SK-N-SH treated with all-trans-retinoic acid at 6 μM for 48 hours (cell line): Measurements from ENCODE around the gene OLR1.

Source experiments
- ATAC-seq: fragments of 200-7000 bp; cut with Tn5 transposase; 3 replicates; pipeline ENCODE4 v1.9.1; 2020; ENCODE audit warnings: mild to moderate bottlenecking, moderate library complexity
- ARNTL ChIP-seq: fragments of 450-650 bp; formaldehyde crosslinking; IDR thresholded peaks from 2 replicates; pipeline ENCODE4 v1.5.0; 2020; ENCODE audit warnings: low read depth, mild to moderate bottlenecking, moderate library complexity, borderline replicate concordance
- BACH2 ChIP-seq: fragments of 250-450 bp; sonication (Bioruptor Pico); IDR thresholded peaks from 2 replicates; pipeline ENCODE4 v1.9.0; 2021; ENCODE audit warnings: mild to moderate bottlenecking, borderline replicate concordance
- CREB5 ChIP-seq: fragments of 250-450 bp; sonication (Bioruptor Pico); IDR thresholded peaks from 2 replicates; pipeline ENCODE4 v1.5.1; 2020; ENCODE audit warnings: low read depth, mild to moderate bottlenecking, moderate library complexity
- CSDC2 ChIP-seq: fragments of 250-450 bp; sonication (Bioruptor Pico); IDR thresholded peaks from 2 replicates; pipeline ENCODE4 v1.5.0; 2020; ENCODE audit warnings: mild to moderate bottlenecking, moderate library complexity
- CSRNP3 ChIP-seq: fragments of 250-450 bp; sonication (Bioruptor Pico); IDR thresholded peaks from 2 replicates; pipeline ENCODE4 v1.5.1; 2021; ENCODE audit warnings: mild to moderate bottlenecking, moderate library complexity
- ESRRG ChIP-seq: fragments of 250-450 bp; sonication (Bioruptor Pico); IDR thresholded peaks from 2 replicates; pipeline ENCODE4 v1.6.1; 2021; ENCODE audit warnings: mild to moderate bottlenecking
- GLIS3 ChIP-seq: fragments of 250-450 bp; sonication (Bioruptor Pico); IDR thresholded peaks from 2 replicates; pipeline ENCODE4 v1.5.0; 2020; ENCODE audit warnings: mild to moderate bottlenecking, moderate library complexity
- ISL1 ChIP-seq: fragments of 250-450 bp; sonication (Bioruptor Pico); IDR thresholded peaks from 2 replicates; pipeline ENCODE4 v2.1.2; 2022; ENCODE audit warnings: mild to moderate bottlenecking, moderate library complexity
- OSR1 ChIP-seq: fragments of 250-450 bp; sonication (Bioruptor Pico); IDR thresholded peaks from 2 replicates; pipeline ENCODE4 v1.8.0; 2022; ENCODE audit warnings: moderate library complexity, mild to moderate bottlenecking, inconsistent platforms
- PATZ1 ChIP-seq: fragments of 250-450 bp; sonication (Bioruptor Pico); IDR thresholded peaks from 2 replicates; pipeline ENCODE4 v1.8.0; 2020; ENCODE audit warnings: mild to moderate bottlenecking, moderate library complexity, borderline replicate concordance
- POU6F1 ChIP-seq: fragments of 250-450 bp; sonication (Bioruptor Pico); IDR thresholded peaks from 2 replicates; pipeline ENCODE4 v1.8.0; 2021; ENCODE audit warnings: low read depth, mild to moderate bottlenecking, moderate library complexity, borderline replicate concordance
- PPARA ChIP-seq: fragments of 250-450 bp; sonication (Bioruptor Pico); IDR thresholded peaks from 2 replicates; pipeline ENCODE4 v1.5.0; 2020; ENCODE audit warnings: mild to moderate bottlenecking, borderline replicate concordance
- RARB ChIP-seq: fragments of 250-450 bp; sonication (Bioruptor Pico); IDR thresholded peaks from 2 replicates; pipeline ENCODE4 v1.8.0; 2021; ENCODE audit warnings: mild to moderate bottlenecking, moderate library complexity
- SNAI2 ChIP-seq: fragments of 250-450 bp; sonication (Bioruptor Pico); IDR thresholded peaks from 2 replicates; pipeline ENCODE4 v1.5.0; 2020; ENCODE audit warnings: mild to moderate bottlenecking, moderate library complexity
- TCF4 ChIP-seq: fragments of 250-450 bp; sonication (Bioruptor Pico); IDR thresholded peaks from 2 replicates; pipeline ENCODE4 v1.8.0; 2021; ENCODE audit warnings: mild to moderate bottlenecking, moderate library complexity, borderline replicate concordance
- TOX ChIP-seq: fragments of 250-450 bp; sonication (Bioruptor Pico); IDR thresholded peaks from 2 replicates; pipeline ENCODE4 v1.8.0; 2021; ENCODE audit warnings: mild to moderate bottlenecking, moderate library complexity, borderline replicate concordance
- TSHZ2 ChIP-seq: fragments of 250-450 bp; sonication (Bioruptor Pico); IDR thresholded peaks from 2 replicates; pipeline ENCODE4 v1.5.0; 2020; ENCODE audit warnings: mild to moderate bottlenecking, moderate library complexity
- ZC3H10 ChIP-seq: fragments of 250-450 bp; sonication (Bioruptor Pico); IDR thresholded peaks from 2 replicates; pipeline ENCODE4 v1.5.1; 2021; ENCODE audit warnings: mild to moderate bottlenecking, moderate library complexity
- ZFP3 ChIP-seq: fragments of 250-450 bp; sonication (Bioruptor Pico); IDR thresholded peaks from 2 replicates; pipeline ENCODE4 v1.5.0; 2020; ENCODE audit warnings: mild to moderate bottlenecking, moderate library complexity
- ZFP30 ChIP-seq: fragments of 450-650 bp; formaldehyde crosslinking; IDR thresholded peaks from 2 replicates; pipeline ENCODE4 v1.5.0; 2022; ENCODE audit warnings: mild to moderate bottlenecking, moderate library complexity
- ZNF565 ChIP-seq: fragments of 450-650 bp; formaldehyde crosslinking; conservative IDR thresholded peaks from 2 replicates; pipeline ENCODE4 v1.5.0; 2020; ENCODE audit warnings: low read depth, mild to moderate bottlenecking, moderate library complexity
- ZNF70 ChIP-seq: fragments of 450-650 bp; formaldehyde crosslinking; IDR thresholded peaks from 2 replicates; pipeline ENCODE4 v1.5.0; 2020; ENCODE audit warnings: mild to moderate bottlenecking, moderate library complexity
- ZNF8 ChIP-seq: fragments of 450-650 bp; formaldehyde crosslinking; IDR thresholded peaks from 2 replicates; pipeline ENCODE4 v1.5.0; 2020; ENCODE audit warnings: mild to moderate bottlenecking, moderate library complexity

OLR1 gene

GRCh38 chr12:10210225-10210624 lies 38.3 kb upstream of the OLR1 start:
- TF ChIP-seq ARNTL (CRISPR knock-in tag) (no peak), PATZ1 (CRISPR knock-in tag) (no peak), ISL1 (CRISPR knock-in tag) (no peak), ESRRG (CRISPR knock-in tag) (no peak), BACH2 (CRISPR knock-in tag) (no peak), ZC3H10 (no peak), ZNF70 (CRISPR knock-in tag) (no peak)
- no peak for ATAC-seq

- TF ChIP-seq RARB (CRISPR knock-in tag) (no peak), ZFP3 (CRISPR knock-in tag) (no peak), POU6F1 (CRISPR knock-in tag) (no peak), TSHZ2 (CRISPR knock-in tag) (no peak), ZNF565 (no peak), TCF4 (no peak), CSDC2 (no peak), BACH2 (CRISPR knock-in tag) (no peak), CSRNP3 (CRISPR knock-in tag) (no peak), ISL1 (CRISPR knock-in tag) (no peak), CREB5 (CRISPR knock-in tag) (no peak), SNAI2 (CRISPR knock-in tag) (no peak), ZNF70 (CRISPR knock-in tag) (no peak), PATZ1 (CRISPR knock-in tag) (no peak), ZNF8 (no peak), ZC3H10 (no peak), PPARA (CRISPR knock-in tag) (no peak)
- ATAC-seq: no peak
Observed at GRCh38 chr12:10207136-10207535, 35.2 kb upstream of the OLR1 start.

- no peak for ATAC-seq
- TF ChIP-seq PPARA (CRISPR knock-in tag) (no peak), GLIS3 (CRISPR knock-in tag) (no peak), TOX (no peak), ZFP3 (CRISPR knock-in tag) (no peak), CSDC2 (no peak), ZFP30 (CRISPR knock-in tag) (no peak), RARB (CRISPR knock-in tag) (no peak), TSHZ2 (CRISPR knock-in tag) (no peak), POU6F1 (CRISPR knock-in tag) (no peak), OSR1 (CRISPR knock-in tag) (no peak)
Observed at GRCh38 chr12:10205220-10205807, 33.4 kb upstream of the OLR1 start.
